Activated CD4-positive, CD25-positive, alpha-beta regulatory T cell treated with anti-CD3 and anti-CD28 coated beads, Interleukin-2, amount 50 U/mL, for 16 hours (primary cell): ENCODE data around the gene NECAP2.
"Not testable (repeated sequence)": the region's sequence is repeated elsewhere in the genome, so short reads cannot be mapped to it uniquely, and the experiment has no call there.

Experiments
- DNase-seq: peaks from one replicate; pipeline ENCODE4 v3.0.0-alpha.2; 2020; ENCODE audit warnings: low read depth, low spot score

Gene NECAP2

GRCh38 chr1:16430606-16431005, 9.9 kb upstream of the NECAP2 start:
- no peak for DNase-seq

DNA sequence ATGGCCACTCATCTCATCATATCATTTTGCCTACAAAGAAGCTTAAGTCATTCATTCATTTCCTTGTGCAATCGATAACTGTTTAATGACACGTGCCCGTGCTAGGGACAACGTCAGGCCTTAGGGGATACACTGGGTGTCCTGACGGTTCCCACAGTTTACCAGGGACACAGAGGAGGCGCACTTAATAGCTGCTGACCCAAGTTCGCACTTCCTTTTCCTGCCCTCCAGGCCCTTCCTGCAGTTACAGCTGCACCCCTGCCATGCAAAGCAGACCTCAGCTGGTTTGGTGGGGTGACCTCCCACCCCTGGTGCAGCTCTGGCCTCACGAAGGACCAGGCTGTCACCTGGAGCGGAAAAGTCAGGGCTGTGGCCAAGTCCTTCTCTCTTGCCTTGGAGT, 7.5 kb upstream of the NECAP2 start:
- DNase-seq = no peak

- no peak for DNase-seq
Observed at GRCh38 chr1:16434007-16434406, 6.5 kb upstream of the NECAP2 start.

DNA sequence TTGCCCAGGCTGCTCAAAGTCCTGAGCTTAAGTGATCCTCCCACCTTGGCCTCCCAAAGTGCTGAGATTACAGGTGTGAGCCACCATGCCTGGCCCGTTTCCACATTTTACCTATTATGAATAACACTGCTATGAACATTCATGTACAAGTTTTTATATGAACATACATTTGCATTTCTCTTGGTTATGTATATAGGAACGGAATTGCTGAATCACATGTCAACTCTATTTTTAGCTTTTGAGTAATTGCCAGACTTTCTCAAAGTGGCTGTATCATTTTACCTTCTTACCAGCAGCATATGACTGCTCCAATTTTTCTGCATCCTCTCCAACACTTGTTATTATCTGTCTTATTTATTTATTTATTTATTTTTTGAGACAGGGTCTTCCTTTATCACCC, 6.0 kb upstream of the NECAP2 start:
- DNase-seq = no peak

- no peak for DNase-seq
Observed at GRCh38 chr1:16436946-16437474, 3.5 kb upstream of the NECAP2 start, which contains the start of gene SPATA21. Gene SPATA21 (minus strand): TSS chr1:16437424. CDS start chr1:16431371, 6,053 bp downstream.

DNA sequence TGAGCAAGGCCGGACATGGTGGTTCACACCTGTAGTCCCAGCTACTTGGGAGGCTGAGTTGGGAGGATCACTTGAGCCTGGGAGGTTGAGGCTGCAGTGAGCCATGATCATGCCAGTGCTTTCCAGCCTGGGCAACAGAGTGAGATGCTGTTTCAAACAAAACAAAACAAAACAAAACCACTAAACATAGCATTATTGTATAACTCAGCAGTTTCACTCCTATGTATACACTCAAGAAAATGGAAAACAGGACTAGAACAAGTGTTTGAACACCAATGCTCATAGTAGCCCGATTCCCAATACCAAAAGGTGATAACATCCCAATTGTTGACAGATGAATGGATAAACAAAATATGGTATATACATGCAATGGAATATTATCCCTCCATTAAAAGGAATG, 2.0 kb upstream of the NECAP2 start:
- no peak for DNase-seq

- no peak for DNase-seq
Observed at GRCh38 chr1:16438924-16439323, 1.6 kb upstream of the NECAP2 start.

DNA sequence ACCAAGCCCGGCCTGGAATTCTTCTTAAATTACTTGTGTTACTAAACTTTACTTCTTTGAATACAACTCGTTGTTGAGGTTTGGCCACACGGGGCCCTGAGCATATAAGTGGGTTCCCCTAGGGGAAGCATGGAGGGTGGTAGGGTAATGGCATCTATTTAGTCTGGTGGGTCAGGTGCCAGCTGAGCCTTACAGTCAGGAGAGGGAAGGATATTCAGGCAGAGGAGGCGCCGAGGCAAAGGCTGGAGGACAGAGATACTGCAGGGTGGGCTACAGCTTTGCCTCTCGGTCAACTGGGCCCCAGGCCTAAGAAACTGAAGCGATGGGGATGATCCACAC, 424 bp upstream of the NECAP2 start:
- no peak for DNase-seq

GRCh38 chr1:16441282-16441665, 750 bp downstream of the NECAP2 start:
- DNase-seq = no peak

DNA sequence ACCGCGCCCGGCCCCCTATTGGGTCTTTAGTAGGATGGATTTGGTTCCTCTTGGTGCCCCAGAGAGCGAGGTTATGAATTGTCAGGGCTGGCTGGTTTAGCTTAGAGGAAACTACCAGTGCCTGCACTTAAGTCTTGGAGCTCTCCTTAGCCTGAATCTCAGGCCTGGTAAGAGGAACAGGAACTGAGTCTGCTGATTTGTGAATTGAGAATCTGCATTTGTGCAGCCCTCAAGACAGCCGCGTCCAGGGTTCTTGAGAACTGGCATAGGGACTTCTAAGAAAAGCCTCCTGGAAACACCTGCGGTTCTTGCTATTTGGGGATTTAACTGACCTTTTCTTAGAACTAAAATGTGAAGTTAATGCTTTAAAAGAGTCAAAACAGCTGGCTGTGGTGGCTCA, 1.7 kb downstream of the NECAP2 start:
- DNase-seq = no peak

DNA sequence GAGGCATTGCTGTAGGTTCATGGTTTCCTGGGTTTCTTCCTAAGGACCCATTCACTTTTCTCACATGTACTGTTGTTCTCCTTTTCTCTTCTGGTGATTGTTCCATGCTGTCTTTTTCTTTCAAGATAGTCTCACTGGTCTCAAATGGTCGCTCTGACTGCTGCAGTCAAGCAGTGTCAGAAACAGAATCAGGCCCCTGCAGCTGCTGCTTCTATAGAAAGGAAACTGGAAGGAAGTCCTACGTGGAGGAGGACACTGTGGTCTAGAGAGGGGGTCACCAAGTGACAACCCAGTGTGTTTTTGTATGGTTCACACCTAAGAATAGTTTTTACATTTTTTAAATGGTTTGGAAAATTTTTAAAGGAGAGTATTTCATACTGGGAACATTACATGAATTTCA, 2.4 kb downstream of the NECAP2 start:
- no peak for DNase-seq

DNA sequence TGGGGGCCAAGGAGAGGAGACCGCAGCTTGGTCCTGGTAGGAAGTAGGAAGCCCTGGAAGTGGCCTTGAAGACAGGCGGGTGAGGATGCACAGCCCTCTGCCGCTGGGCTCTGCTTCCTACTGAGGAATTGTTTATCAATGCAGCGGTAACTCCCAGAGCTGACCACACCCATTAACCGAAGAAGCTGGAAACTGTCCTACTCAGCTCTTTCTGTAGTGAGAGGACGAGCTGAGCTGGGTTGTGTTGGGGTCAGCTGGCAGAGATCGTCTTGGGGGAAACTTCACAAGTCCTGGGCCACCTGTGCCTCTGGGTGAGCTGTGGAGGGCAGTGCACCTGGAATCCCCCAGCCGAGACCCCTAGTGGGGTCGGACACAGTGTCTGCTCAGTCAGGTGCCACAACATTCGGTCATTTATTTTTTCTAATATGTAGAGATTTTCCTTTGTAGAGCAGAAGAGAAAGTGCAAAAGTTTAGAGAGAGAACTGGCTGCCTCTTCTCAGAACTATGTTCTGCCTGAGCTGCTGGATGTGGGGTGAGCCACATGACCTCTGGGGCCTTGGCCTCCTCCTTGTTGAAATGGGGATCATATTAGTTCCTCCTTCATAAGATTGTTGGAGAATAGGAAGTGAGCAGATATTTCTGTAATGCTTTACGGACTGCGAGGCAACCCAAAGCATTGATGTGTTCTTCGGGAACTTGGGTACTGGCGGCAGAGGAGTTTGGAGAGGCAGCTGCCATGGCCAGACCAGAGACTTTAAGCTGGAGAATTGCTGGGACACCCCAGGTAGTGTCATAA, 3.6 kb downstream of the NECAP2 start:
- no peak for DNase-seq

DNA sequence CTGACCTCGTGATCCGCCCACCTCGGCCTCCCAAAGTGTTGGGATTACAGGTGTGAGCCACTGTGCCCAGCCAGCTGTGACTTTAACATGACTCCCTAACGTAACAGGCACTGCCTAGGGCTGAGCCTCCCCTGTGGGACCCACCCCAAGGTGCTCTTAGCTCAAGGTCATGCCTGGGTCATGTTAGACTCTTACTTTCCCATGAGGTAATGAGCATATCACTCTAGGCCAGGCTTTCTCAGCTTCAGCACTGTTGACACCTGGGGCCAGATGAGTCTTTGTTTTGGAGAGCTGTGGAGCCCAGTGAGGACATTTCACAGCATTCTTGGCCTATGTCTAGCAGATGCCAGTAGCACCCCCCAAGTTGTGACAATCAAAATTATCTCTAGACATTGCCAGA, 4.5 kb downstream of the NECAP2 start:
- DNase-seq = no peak

- no peak for DNase-seq
Observed at GRCh38 chr1:16446116-16446515, 5.6 kb downstream of the NECAP2 start.

GRCh38 chr1:16447641-16448040, 7.1 kb downstream of the NECAP2 start:
- DNase-seq = no peak

DNA sequence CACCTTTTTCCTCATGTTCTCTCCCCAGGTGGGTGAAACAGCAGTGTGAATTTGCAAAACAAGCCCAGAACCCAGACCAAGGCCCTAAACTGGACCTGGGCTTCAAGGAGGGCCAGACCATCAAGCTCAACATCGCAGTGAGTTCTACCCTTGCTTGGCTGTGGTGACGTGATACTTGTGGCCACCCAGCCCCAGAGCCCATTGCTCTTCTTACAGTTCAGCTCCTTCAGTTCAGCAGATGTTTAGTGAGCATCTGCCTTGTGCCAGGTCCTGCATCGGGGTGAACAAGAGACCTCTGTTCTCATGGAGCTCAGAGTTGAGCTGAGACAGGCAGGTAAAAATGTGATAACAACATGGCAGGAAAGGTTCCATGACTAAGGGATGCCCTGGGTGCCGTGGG, 8.5 kb downstream of the NECAP2 start:
- DNase-seq = no peak

GRCh38 chr1:16449666-16450065, 9.1 kb downstream of the NECAP2 start:
- DNase-seq = no peak

DNA sequence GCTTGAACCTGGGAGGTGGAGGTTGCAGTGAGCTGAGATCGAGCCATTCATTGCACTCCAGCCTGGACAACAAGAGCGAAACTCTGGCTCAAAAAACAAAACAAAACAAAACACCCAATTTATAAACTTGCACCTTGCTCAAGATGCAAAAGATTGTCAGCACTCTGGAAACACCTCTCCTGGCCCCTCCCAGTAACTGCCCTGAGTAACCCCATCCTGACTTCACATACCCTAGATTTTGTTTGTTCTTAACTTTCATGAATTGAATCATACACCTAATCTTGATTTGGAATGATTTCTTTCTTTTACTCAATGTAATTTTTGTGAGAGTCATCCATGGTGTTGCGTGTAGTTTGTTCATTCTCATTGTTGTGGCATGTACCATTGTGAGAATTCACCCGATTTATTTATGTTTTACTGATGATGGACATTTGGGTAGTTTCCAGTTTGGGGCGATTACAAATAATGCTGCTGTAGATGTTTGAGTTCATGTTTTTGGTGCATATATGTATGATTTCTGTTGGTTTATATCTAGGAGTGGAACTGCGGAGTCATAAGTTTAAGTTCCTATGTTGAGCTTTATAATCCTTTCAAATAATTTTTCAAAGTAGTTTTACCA, 10.4 kb downstream of the NECAP2 start:
- no peak for DNase-seq

DNA sequence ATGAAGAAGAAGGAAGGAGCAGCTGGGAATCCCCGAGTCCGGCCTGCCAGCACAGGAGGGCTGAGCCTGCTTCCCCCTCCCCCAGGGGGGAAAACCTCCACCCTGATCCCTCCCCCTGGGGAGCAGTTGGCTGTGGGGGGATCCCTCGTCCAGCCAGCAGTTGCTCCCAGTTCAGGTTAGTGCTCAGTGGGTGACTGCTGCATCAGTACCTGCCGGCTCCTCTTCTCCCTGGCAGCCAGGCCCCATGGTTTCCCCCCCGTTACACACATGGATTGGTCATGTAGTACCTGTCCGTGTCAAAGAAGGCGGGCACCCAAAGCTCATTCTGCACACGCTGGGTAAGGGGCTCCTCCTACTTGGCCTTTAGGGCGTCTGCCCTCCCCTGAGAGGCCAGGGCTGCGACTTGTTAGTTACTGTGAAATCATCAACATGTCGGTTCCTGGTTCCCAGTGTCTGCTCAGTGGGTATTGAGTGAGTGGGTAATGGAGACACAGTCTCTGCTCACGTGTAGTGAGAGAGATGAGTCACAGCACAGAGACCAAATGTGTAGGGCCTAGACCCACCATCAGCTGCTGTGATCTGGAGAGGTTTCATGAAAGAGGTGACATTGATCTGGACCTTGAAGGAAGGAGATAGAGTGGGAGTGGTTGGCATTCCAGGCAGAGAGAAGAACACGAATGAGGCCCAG, 11.5 kb downstream of the NECAP2 start:
- DNase-seq = no peak

DNA sequence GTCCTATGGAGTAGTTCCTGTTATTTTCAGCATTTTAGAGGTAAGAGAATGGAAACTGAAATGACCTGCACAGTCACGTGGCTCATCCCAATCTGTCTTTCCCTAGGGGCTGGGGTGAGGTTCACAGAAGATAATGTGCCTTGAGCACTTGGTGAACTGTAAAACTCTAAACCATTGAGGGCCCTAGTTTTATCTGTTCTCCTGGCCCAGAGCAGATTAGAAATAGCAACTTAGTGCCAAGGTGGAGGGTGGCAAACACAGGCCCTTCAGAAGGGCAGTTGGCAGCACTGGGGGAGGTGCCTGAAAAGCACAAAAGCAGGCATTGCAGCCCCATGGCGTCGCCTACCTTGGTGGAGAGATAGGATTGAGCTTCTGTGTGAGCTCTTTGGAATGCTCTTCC, 14.4 kb downstream of the NECAP2 start:
- DNase-seq = not testable (repeated sequence)

DNA sequence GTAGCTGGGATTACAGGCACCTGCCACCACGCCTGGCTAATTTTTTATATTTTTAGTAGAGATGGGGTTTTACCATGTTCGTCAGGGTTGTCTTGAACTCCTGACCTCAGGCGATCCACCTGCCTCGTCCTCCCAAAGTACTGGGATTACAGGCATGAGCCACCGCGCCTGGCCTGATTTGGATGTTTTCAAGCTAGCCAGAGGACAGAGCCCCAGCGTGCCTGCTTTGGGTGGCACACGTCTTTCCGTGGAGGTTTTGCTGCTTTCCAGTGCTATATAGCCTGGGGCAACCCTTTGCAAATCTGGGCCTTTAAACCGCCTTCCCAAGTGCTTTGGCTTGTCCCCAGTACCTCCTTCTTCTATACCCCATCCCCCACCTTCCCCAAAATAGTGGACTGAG, 15.6 kb downstream of the NECAP2 start:
- not testable (repeated sequence) for DNase-seq

GRCh38 chr1:16458831-16459230, 18.3 kb downstream of the NECAP2 start:
- DNase-seq = no peak
